ENCODE data around the gene MTREX. TPM values are rescaled to one million over a fixed set of nuclear protein-coding genes. Genes with fewer than 3 reads are reported as not detected.

Gene MTREX
- total RNA-seq, 1 experiment from 2014 or later, result 123 TPM

- no CpG with 5 or more reads among the region's 1 CpG for WGBS (ENCODE audit: extremely low coverage, insufficient read length, low lambda C conversion rate)
- peak overlapping the region; percentile 14 to 69 (median 27); a peak in 4 of 7 replicates for H3K27ac Mint-ChIP-seq
Observed at GRCh38 chr5:55471468-55471867, 163.7 kb downstream of the MTREX start.

More at GRCh38 chr5:55471468-55471867, 163.7 kb downstream of the MTREX start:
- no peak for TF ChIP-seq CTCF (conservative IDR thresholded peaks at IDR 0.05)
- Histone ChIP-seq H2BK20ac (ENCODE audit: low read depth, low read length, poor library complexity, severe bottlenecking) (no peak overlapping the region), H2AFZ (ENCODE audit: low read length) (no peak overlapping the region), H3K4me1 (ENCODE audit: insufficient read depth, low read length) (no peaks in the 10 kb centered on the region), H2AK5ac (ENCODE audit: insufficient read length, low read length) (no peak overlapping the region), H3K18ac (ENCODE audit: insufficient read length, low read depth, low read length) (no peak overlapping the region), H3K27me3 (ENCODE audit: insufficient read depth, low read length) (no peaks in the 10 kb centered on the region), H4K5ac (ENCODE audit: insufficient read length, low read depth, low read length) (no peak overlapping the region), H3K27ac (ENCODE audit: insufficient read length, low read depth, low read length) (no peak overlapping the region), H2BK5ac (ENCODE audit: insufficient read length, low read length) (no peak overlapping the region), H3K4ac (ENCODE audit: low read depth, low read length) (no peak overlapping the region), H3K9me3 (ENCODE audit: control insufficient read depth, low read depth, low read length) (no peaks in the 10 kb centered on the region), H3K14ac (ENCODE audit: insufficient read depth, low read length) (no peak overlapping the region), H2BK120ac (ENCODE audit: low read depth, low read length, poor library complexity, severe bottlenecking) (no peak overlapping the region), H3K79me1 (ENCODE audit: insufficient read depth, low read depth, low read length, poor library complexity, severe bottlenecking) (peaks cover 2% of the 10 kb centered on the region), H3K79me2 (ENCODE audit: insufficient read depth, low read length) (peaks cover 2% of the 10 kb centered on the region; the same call in 1 of the 2 replicates), H3T11ph (ENCODE audit: low read length) (no peak overlapping the region), H3K9ac (ENCODE audit: extremely low read depth, insufficient read length, low read length) (no peak overlapping the region), H4K91ac (ENCODE audit: insufficient read length, low read depth, low read length) (no peak overlapping the region), H4K20me1 (ENCODE audit: control insufficient read depth, insufficient read depth, insufficient read length) (no peaks in the 10 kb centered on the region), H3K56ac (ENCODE audit: insufficient read length, low read depth, low read length) (no peak overlapping the region), H2BK15ac (ENCODE audit: low read depth, low read length) (no peak overlapping the region), H3K23ac (ENCODE audit: insufficient read length, low read depth, low read length) (no peak overlapping the region), H2BK12ac (ENCODE audit: insufficient read length, low read depth, low read length) (no peak overlapping the region), H4K8ac (replicated peaks; ENCODE audit: insufficient read length, low read depth, low read length) (no peak overlapping the region), H3K23me2 (ENCODE audit: insufficient read length, low read depth, low read length, poor library complexity, severe bottlenecking) (no peaks in the 10 kb centered on the region), H3K4me2 (ENCODE audit: insufficient read depth, insufficient read length, low read length) (no peak overlapping the region)
- peaks cover 21 to 31% of the 10 kb centered on the region in 2 experiments for H3K4me1 Mint-ChIP-seq
- no peaks in the 10 kb centered on the region for H3K27me3 Mint-ChIP-seq (ENCODE audit: low read depth)
- no peak overlapping the region for H3K4me3 Mint-ChIP-seq
- peaks cover 3 to 29% (median 13%) of the 10 kb centered on the region in 3 experiments; a peak in 5 of 7 replicates for H3K36me3 Mint-ChIP-seq (ENCODE audit: insufficient read depth in 1 of 3, low read depth in 3 of 3)
- H3K9me3 Mint-ChIP-seq, result no peaks in the 10 kb centered on the region
- no peak for DNase-seq
